GM21723 (cell line): ENCODE data around the gene LUZP4.
"Not testable (repeated sequence)": the region's sequence is repeated elsewhere in the genome, so short reads cannot be mapped to it uniquely, and the experiment has no call there.

ENCODE experiments used
- ATAC-seq: cut with Tn5 transposase; IDR thresholded peaks from one replicate; pipeline ENCODE4 v1.9.1; 2021; ENCODE audit warnings: mild to moderate bottlenecking, moderate library complexity; ENCODE audit not compliant: unreplicated experiment

LUZP4 gene

GRCh38 chrX:115289465-115289864, at the start of gene LUZP4:
TSS of gene LUZP4 (plus strand) at chrX:115289715. CDS start at chrX:115289760, 45 bp downstream.
- no peak for ATAC-seq

GRCh38 chrX:115251458-115252233, 37.9 kb upstream of the LUZP4 start:
- ATAC-seq, result no peak

GRCh38 chrX:115255003-115255402, 34.5 kb upstream of the LUZP4 start:
- no peak for ATAC-seq

GRCh38 chrX:115257711-115258110, 31.8 kb upstream of the LUZP4 start:
- no peak for ATAC-seq

- no peak for ATAC-seq
Measured at GRCh38 chrX:115259238-115259875, 30.2 kb upstream of the LUZP4 start.

- ATAC-seq, result no peak
Measured at GRCh38 chrX:115260330-115260729, 29.2 kb upstream of the LUZP4 start.

GRCh38 chrX:115261148-115261547, 28.4 kb upstream of the LUZP4 start:
- ATAC-seq, result no peak

- ATAC-seq, result no peak
Measured at GRCh38 chrX:115264009-115264408, 25.5 kb upstream of the LUZP4 start.

- ATAC-seq, result no peak
Measured at GRCh38 chrX:115266300-115266699, 23.2 kb upstream of the LUZP4 start.

- ATAC-seq, result no peak
Measured at GRCh38 chrX:115268421-115268820, 21.1 kb upstream of the LUZP4 start.

- ATAC-seq, result no peak
Measured at GRCh38 chrX:115269051-115269683, 20.3 kb upstream of the LUZP4 start.

GRCh38 chrX:115284877-115285276, 4.6 kb upstream of the LUZP4 start:
- ATAC-seq, result no peak

GRCh38 chrX:115297189-115297588, 7.7 kb downstream of the LUZP4 start:
- no peak for ATAC-seq

GRCh38 chrX:115311139-115311538, 21.6 kb downstream of the LUZP4 start:
- ATAC-seq, result no peak

- ATAC-seq, result no peak
Measured at GRCh38 chrX:115311601-115312001, 22.1 kb downstream of the LUZP4 start.

GRCh38 chrX:115318139-115318538, 28.6 kb downstream of the LUZP4 start:
- ATAC-seq, result no peak

- no peak for ATAC-seq
Measured at GRCh38 chrX:115322375-115322774, 32.9 kb downstream of the LUZP4 start.

- ATAC-seq, result no peak
Measured at GRCh38 chrX:115324194-115324593, 34.7 kb downstream of the LUZP4 start.

- not testable (repeated sequence) for ATAC-seq
Measured at GRCh38 chrX:115329282-115329681, 39.8 kb downstream of the LUZP4 start.

- ATAC-seq, result no peak
Measured at GRCh38 chrX:115330498-115331168, 41.1 kb downstream of the LUZP4 start.

- no peak for ATAC-seq
Measured at GRCh38 chrX:115332832-115333231, 43.3 kb downstream of the LUZP4 start.
